Measurements from ENCODE around the gene DHRS12.

Gene DHRS12

GRCh38 chr13:51721496-51721895, 82.5 kb downstream of the DHRS12 start:
- no peak for DNase-seq

GRCh38 chr13:51719394-51719793, 84.6 kb downstream of the DHRS12 start:
- no peak for DNase-seq

Measured in inflammatory macrophage (primary cell).